ENCODE measurements around the gene THAP10. TPM values are rescaled to one million over a fixed set of nuclear protein-coding genes. Genes with fewer than 3 reads are reported as not detected.
A peak's percentile ranks its signal among the peaks of the same experiment; 100 is the strongest.
"Not testable (repeated sequence)": the region's sequence is repeated elsewhere in the genome, so short reads cannot be mapped to it uniquely, and the experiment has no call there.

THAP10 gene
- total RNA-seq, 1 donor: 1.1 TPM

DNA sequence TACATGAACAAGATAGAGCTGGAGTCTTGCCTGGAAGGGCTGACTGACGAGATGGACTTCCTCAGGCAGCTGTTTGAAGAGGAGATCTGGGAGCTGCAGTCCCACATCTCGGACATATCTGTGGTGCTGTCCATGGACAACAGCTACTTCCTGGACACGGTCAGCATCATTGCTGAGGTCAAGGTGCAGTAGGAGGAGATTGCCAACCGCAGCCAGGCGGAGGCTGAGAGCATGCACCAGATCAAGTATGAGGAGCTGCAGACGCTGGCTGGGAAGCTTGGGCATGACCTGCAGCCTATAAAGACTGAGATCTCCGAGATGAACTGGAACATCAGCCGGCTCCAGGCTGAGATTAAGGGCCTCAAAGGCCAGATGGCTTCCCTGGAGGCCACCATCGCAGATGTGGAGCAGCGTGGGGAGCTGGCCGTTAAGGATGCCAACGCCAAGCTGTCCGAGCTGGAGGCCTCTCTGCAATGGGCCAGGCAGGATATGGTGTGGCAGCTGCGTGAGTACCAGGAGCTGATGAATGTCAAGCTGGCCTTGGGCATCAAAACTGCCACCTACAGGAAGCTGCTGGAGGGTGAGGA is 32.8 kb downstream of the THAP10 start:
- Histone ChIP-seq H4K20me1 (ENCODE audit: insufficient read depth, low read length) (no peaks in the 10 kb centered on the region), H3K27me3 (ENCODE audit: insufficient read depth, low read length) (no peaks in the 10 kb centered on the region), H3K9me3 (ENCODE audit: low read depth, low read length) (no peaks in the 10 kb centered on the region), H3K4me3 (ENCODE audit: insufficient read depth, low read length) (no peak overlapping the region), H3K36me3 (ENCODE audit: insufficient read depth, low read length) (no peaks in the 10 kb centered on the region), H2AFZ (ENCODE audit: low read length) (no peak overlapping the region), H3K27ac (ENCODE audit: low read depth, low read length) (no peak overlapping the region), H3K79me2 (ENCODE audit: insufficient read depth, low read length) (no peaks in the 10 kb centered on the region), H3K4me2 (ENCODE audit: insufficient read depth, low read length) (no peak overlapping the region), H3K4me1 (ENCODE audit: insufficient read depth, low read length) (peaks cover 53% of the 10 kb centered on the region)
- TF ChIP-seq, protein P1, sequence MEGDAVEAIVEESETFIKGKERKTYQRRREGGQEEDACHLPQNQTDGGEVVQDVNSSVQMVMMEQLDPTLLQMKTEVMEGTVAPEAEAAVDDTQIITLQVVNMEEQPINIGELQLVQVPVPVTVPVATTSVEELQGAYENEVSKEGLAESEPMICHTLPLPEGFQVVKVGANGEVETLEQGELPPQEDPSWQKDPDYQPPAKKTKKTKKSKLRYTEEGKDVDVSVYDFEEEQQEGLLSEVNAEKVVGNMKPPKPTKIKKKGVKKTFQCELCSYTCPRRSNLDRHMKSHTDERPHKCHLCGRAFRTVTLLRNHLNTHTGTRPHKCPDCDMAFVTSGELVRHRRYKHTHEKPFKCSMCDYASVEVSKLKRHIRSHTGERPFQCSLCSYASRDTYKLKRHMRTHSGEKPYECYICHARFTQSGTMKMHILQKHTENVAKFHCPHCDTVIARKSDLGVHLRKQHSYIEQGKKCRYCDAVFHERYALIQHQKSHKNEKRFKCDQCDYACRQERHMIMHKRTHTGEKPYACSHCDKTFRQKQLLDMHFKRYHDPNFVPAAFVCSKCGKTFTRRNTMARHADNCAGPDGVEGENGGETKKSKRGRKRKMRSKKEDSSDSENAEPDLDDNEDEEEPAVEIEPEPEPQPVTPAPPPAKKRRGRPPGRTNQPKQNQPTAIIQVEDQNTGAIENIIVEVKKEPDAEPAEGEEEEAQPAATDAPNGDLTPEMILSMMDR (IDR thresholded peaks at IDR 0.05; ENCODE audit: extremely low read depth, low read depth, low read length): no peak
- no peak for DNase-seq (ENCODE audit: insufficient read length, low spot score, missing footprints)

DNA sequence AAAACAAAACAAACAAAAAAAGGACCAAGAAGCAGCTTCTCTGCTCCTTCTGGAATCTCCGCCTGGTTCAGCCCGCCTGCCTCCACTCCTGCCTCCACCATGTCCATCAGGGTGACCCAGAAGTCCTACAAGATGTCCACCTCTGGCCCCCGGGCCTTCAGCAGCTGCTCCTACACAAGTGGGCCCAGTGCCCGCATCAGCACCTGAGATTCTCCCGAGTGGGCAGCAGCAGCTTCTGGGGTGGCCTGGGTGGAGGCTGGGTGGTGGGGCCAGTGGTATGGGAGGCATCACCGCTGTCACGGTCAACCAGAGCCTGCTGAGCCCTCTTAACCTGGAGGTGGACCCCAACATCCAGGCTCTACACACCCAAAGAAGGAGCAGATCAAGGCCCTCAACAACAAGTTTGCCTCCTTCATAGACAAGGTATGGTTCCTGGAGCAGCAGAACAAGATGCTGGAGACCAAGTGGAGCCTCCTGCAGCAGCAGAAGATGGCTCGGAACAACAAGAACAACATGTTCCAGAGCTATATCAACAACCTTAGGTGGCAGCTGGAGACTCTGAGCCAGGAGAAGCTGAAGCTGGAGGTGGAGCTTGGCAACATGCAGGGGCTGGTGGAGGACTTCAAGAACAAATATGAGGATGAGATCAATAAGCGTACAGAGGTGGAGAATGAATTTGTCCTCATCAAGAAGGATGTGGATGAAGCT is 33.5 kb downstream of the THAP10 start:
- not testable (repeated sequence) for H3K4me3 ChIP-seq (ENCODE audit: insufficient read depth, low read length); H3K36me3 ChIP-seq (ENCODE audit: insufficient read depth, low read length); H3K27ac ChIP-seq (ENCODE audit: low read depth, low read length); H3K9me3 ChIP-seq (ENCODE audit: low read depth, low read length); H3K4me2 ChIP-seq (ENCODE audit: insufficient read depth, low read length); H4K20me1 ChIP-seq (ENCODE audit: insufficient read depth, low read length); H3K79me2 ChIP-seq (ENCODE audit: insufficient read depth, low read length); H2AFZ ChIP-seq (ENCODE audit: low read length); H3K27me3 ChIP-seq (ENCODE audit: insufficient read depth, low read length); DNase-seq (ENCODE audit: insufficient read length, low spot score, missing footprints)
- H3K4me1 ChIP-seq (ENCODE audit: insufficient read depth, low read length): peaks cover 49% of the 10 kb centered on the region

DNA sequence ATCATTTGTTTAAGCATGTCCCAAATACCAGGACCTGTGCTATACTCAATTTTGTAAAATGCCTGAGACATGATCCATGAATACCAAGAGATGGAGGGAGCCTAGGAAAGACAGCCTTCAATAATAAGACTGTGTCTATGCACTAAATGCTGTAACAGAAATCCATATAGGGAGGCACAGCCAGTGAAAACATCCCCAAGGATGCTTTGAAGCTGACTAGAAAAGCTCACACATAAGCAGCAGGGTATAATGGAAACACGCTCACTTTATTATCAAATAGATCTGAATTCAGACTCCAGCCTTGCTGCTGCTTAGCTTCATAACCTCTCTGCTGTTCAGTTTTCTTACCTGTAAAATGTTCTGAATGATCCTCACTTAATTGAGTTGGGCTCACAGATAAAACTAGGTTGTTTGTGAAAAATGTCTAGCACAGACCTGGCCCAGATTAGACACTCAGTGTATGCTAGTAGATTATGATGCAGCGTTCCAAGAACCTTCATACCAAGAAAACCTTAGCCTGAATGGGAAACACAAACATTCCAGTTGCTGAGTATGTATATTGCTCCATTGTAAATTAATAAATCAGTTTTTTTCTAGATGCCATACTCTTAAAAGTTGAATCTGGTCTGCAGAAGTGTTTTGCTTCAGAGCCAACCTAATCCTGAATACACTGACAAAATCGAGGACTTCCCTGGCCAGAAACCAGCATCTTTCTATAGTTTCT is 34.5 kb downstream of the THAP10 start:
- no peaks in the 10 kb centered on the region for H4K20me1 ChIP-seq (ENCODE audit: insufficient read depth, low read length)
- H3K27ac ChIP-seq (ENCODE audit: low read depth, low read length): peak overlapping the region; percentile 98
- H3K9me3 ChIP-seq (ENCODE audit: low read depth, low read length): no peaks in the 10 kb centered on the region
- H3K4me1 ChIP-seq (ENCODE audit: insufficient read depth, low read length): peaks cover 44% of the 10 kb centered on the region
- H3K4me3 ChIP-seq (ENCODE audit: insufficient read depth, low read length): peak overlapping the region; percentile 19
- DNase-seq (ENCODE audit: insufficient read length, low spot score, missing footprints): peak; percentile 38
- TF ChIP-seq, protein P1 (IDR thresholded peaks at IDR 0.05; ENCODE audit: extremely low read depth, low read depth, low read length): no peak
- no peaks in the 10 kb centered on the region for H3K27me3 ChIP-seq (ENCODE audit: insufficient read depth, low read length)
- no peaks in the 10 kb centered on the region for H3K36me3 ChIP-seq (ENCODE audit: insufficient read depth, low read length)
- H3K4me2 ChIP-seq (ENCODE audit: insufficient read depth, low read length): peak overlapping the region; percentile 89
- H2AFZ ChIP-seq (ENCODE audit: low read length): no peak overlapping the region
- H3K79me2 ChIP-seq (ENCODE audit: insufficient read depth, low read length): peaks cover 9% of the 10 kb centered on the region

DNA sequence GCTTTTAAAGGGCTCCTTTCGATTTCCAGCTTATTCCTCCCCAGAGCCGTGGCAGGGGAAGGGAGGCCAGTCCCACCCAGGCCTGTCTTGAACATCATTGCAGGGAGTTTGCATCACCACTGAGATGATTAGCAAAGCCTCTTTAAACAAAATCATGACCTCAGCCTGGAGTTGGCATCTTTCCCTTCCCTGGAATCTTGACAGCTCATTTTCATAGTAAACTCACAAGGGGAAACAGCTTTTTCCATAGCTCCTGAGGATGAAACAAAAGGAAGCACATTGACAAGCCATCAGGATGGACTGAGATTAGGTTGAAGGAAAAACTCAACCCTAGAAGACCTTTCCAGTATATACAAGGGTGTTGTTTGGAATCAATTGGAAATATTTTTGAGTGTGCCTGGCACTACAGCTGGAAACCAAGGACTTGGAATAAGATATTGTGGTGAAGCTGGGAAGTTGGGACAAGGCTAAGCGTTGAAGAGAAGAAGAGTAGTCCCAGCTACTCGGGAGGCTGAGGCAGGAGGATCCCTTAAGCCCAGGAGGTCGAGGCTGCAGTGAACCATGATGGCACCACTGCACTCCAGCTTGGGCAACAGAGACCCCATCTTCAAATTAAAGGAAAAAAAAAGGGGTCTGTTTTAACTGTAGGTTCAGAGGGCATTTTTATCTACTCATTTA is 35.2 kb downstream of the THAP10 start:
- Histone ChIP-seq H4K20me1 (ENCODE audit: insufficient read depth, low read length) (peaks cover 3% of the 10 kb centered on the region), H3K9me3 (ENCODE audit: low read depth, low read length) (no peaks in the 10 kb centered on the region), H3K27ac (ENCODE audit: low read depth, low read length) (peak overlapping the region; percentile 98), H3K4me3 (ENCODE audit: insufficient read depth, low read length) (peak overlapping the region; percentile 57), H3K4me1 (ENCODE audit: insufficient read depth, low read length) (peaks cover 48% of the 10 kb centered on the region), H3K27me3 (ENCODE audit: insufficient read depth, low read length) (no peaks in the 10 kb centered on the region), H2AFZ (ENCODE audit: low read length) (no peak overlapping the region), H3K79me2 (ENCODE audit: insufficient read depth, low read length) (peaks cover 16% of the 10 kb centered on the region), H3K4me2 (ENCODE audit: insufficient read depth, low read length) (peak overlapping the region; percentile 89), H3K36me3 (ENCODE audit: insufficient read depth, low read length) (no peaks in the 10 kb centered on the region)
- TF ChIP-seq, protein P1 (IDR thresholded peaks at IDR 0.05; ENCODE audit: extremely low read depth, low read depth, low read length): no peak
- peak; percentile 97 for DNase-seq (ENCODE audit: insufficient read length, low spot score, missing footprints)

All from osteoblast (primary cell).